ENCODE measurements around the gene NLGN4X. TPM values are rescaled to one million over a fixed set of nuclear protein-coding genes. Genes with fewer than 3 reads are reported as not detected.

NLGN4X gene
- total RNA-seq = 0.14 and 0.55 TPM in 2 replicates

GRCh38 chrX:6228720-6229119 is at the start of gene NLGN4X:
Gene NLGN4X (minus strand): TSS chrX:6228867. CDS start chrX:6151466, 77,401 bp downstream.

Data from smooth muscle cell of bladder (primary cell).